SK-N-SH treated with all-trans-retinoic acid at 6 μM for 48 hours (cell line): ENCODE measurements around the gene ACTN3.

Source experiments
- ATAC-seq: fragments of 200-7000 bp; cut with Tn5 transposase; 3 replicates; pipeline ENCODE4 v1.9.1; 2020; ENCODE audit warnings: mild to moderate bottlenecking, moderate library complexity
- ARNTL ChIP-seq: fragments of 450-650 bp; formaldehyde crosslinking; IDR thresholded peaks from 2 replicates; pipeline ENCODE4 v1.5.0; 2020; ENCODE audit warnings: low read depth, mild to moderate bottlenecking, moderate library complexity, borderline replicate concordance
- BACH2 ChIP-seq: fragments of 250-450 bp; sonication (Bioruptor Pico); IDR thresholded peaks from 2 replicates; pipeline ENCODE4 v1.9.0; 2021; ENCODE audit warnings: mild to moderate bottlenecking, borderline replicate concordance
- CREB5 ChIP-seq: fragments of 250-450 bp; sonication (Bioruptor Pico); IDR thresholded peaks from 2 replicates; pipeline ENCODE4 v1.5.1; 2020; ENCODE audit warnings: low read depth, mild to moderate bottlenecking, moderate library complexity
- CSDC2 ChIP-seq: fragments of 250-450 bp; sonication (Bioruptor Pico); IDR thresholded peaks from 2 replicates; pipeline ENCODE4 v1.5.0; 2020; ENCODE audit warnings: mild to moderate bottlenecking, moderate library complexity
- ESRRG ChIP-seq: fragments of 250-450 bp; sonication (Bioruptor Pico); IDR thresholded peaks from 2 replicates; pipeline ENCODE4 v1.6.1; 2021; ENCODE audit warnings: mild to moderate bottlenecking
- ISL1 ChIP-seq: fragments of 250-450 bp; sonication (Bioruptor Pico); IDR thresholded peaks from 2 replicates; pipeline ENCODE4 v2.1.2; 2022; ENCODE audit warnings: mild to moderate bottlenecking, moderate library complexity
- PATZ1 ChIP-seq: fragments of 250-450 bp; sonication (Bioruptor Pico); IDR thresholded peaks from 2 replicates; pipeline ENCODE4 v1.8.0; 2020; ENCODE audit warnings: mild to moderate bottlenecking, moderate library complexity, borderline replicate concordance
- POU6F1 ChIP-seq: fragments of 250-450 bp; sonication (Bioruptor Pico); IDR thresholded peaks from 2 replicates; pipeline ENCODE4 v1.8.0; 2021; ENCODE audit warnings: low read depth, mild to moderate bottlenecking, moderate library complexity, borderline replicate concordance
- PPARA ChIP-seq: fragments of 250-450 bp; sonication (Bioruptor Pico); IDR thresholded peaks from 2 replicates; pipeline ENCODE4 v1.5.0; 2020; ENCODE audit warnings: mild to moderate bottlenecking, borderline replicate concordance
- RARB ChIP-seq: fragments of 250-450 bp; sonication (Bioruptor Pico); IDR thresholded peaks from 2 replicates; pipeline ENCODE4 v1.8.0; 2021; ENCODE audit warnings: mild to moderate bottlenecking, moderate library complexity
- SNAI2 ChIP-seq: fragments of 250-450 bp; sonication (Bioruptor Pico); IDR thresholded peaks from 2 replicates; pipeline ENCODE4 v1.5.0; 2020; ENCODE audit warnings: mild to moderate bottlenecking, moderate library complexity
- TCF4 ChIP-seq: fragments of 250-450 bp; sonication (Bioruptor Pico); IDR thresholded peaks from 2 replicates; pipeline ENCODE4 v1.8.0; 2021; ENCODE audit warnings: mild to moderate bottlenecking, moderate library complexity, borderline replicate concordance
- TOX ChIP-seq: fragments of 250-450 bp; sonication (Bioruptor Pico); IDR thresholded peaks from 2 replicates; pipeline ENCODE4 v1.8.0; 2021; ENCODE audit warnings: mild to moderate bottlenecking, moderate library complexity, borderline replicate concordance
- TSHZ2 ChIP-seq: fragments of 250-450 bp; sonication (Bioruptor Pico); IDR thresholded peaks from 2 replicates; pipeline ENCODE4 v1.5.0; 2020; ENCODE audit warnings: mild to moderate bottlenecking, moderate library complexity
- ZC3H10 ChIP-seq: fragments of 250-450 bp; sonication (Bioruptor Pico); IDR thresholded peaks from 2 replicates; pipeline ENCODE4 v1.5.1; 2021; ENCODE audit warnings: mild to moderate bottlenecking, moderate library complexity
- ZFP3 ChIP-seq: fragments of 250-450 bp; sonication (Bioruptor Pico); IDR thresholded peaks from 2 replicates; pipeline ENCODE4 v1.5.0; 2020; ENCODE audit warnings: mild to moderate bottlenecking, moderate library complexity
- ZFP30 ChIP-seq: fragments of 450-650 bp; formaldehyde crosslinking; IDR thresholded peaks from 2 replicates; pipeline ENCODE4 v1.5.0; 2022; ENCODE audit warnings: mild to moderate bottlenecking, moderate library complexity
- ZNF565 ChIP-seq: fragments of 450-650 bp; formaldehyde crosslinking; conservative IDR thresholded peaks from 2 replicates; pipeline ENCODE4 v1.5.0; 2020; ENCODE audit warnings: low read depth, mild to moderate bottlenecking, moderate library complexity
- ZNF70 ChIP-seq: fragments of 450-650 bp; formaldehyde crosslinking; IDR thresholded peaks from 2 replicates; pipeline ENCODE4 v1.5.0; 2020; ENCODE audit warnings: mild to moderate bottlenecking, moderate library complexity
- ZNF8 ChIP-seq: fragments of 450-650 bp; formaldehyde crosslinking; IDR thresholded peaks from 2 replicates; pipeline ENCODE4 v1.5.0; 2020; ENCODE audit warnings: mild to moderate bottlenecking, moderate library complexity

ACTN3 gene

GRCh38 chr11:66595245-66595904, 48.7 kb downstream of the ACTN3 start (continued):
- TF ChIP-seq RARB (CRISPR knock-in tag): no peak
- no peak for TF ChIP-seq ZNF565 (CRISPR knock-in tag)

- no peak for TF ChIP-seq TCF4 (CRISPR knock-in tag)
- TF ChIP-seq RARB (CRISPR knock-in tag): no peak
- no peak for TF ChIP-seq ESRRG (CRISPR knock-in tag)
- TF ChIP-seq ZC3H10 (CRISPR knock-in tag): no peak
- no peak for TF ChIP-seq SNAI2 (CRISPR knock-in tag)
- no peak for TF ChIP-seq BACH2 (CRISPR knock-in tag)
- no peak for TF ChIP-seq POU6F1 (CRISPR knock-in tag)
- no peak for TF ChIP-seq ARNTL
- TF ChIP-seq PATZ1 (CRISPR knock-in tag): no peak
- TF ChIP-seq ZFP30 (CRISPR knock-in tag): no peak
- no peak for ATAC-seq
Measured at GRCh38 chr11:66598993-66599392, 52.3 kb downstream of the ACTN3 start.

- no peak for TF ChIP-seq ZC3H10 (CRISPR knock-in tag)
- TF ChIP-seq ZNF565 (CRISPR knock-in tag): no peak
- no peak for TF ChIP-seq SNAI2 (CRISPR knock-in tag)
- no peak for TF ChIP-seq TCF4 (CRISPR knock-in tag)
- TF ChIP-seq POU6F1 (CRISPR knock-in tag): no peak
- no peak for TF ChIP-seq ARNTL
- TF ChIP-seq ZNF8 (CRISPR knock-in tag): no peak
- no peak for TF ChIP-seq ZFP3 (CRISPR knock-in tag)
- TF ChIP-seq TSHZ2 (CRISPR knock-in tag): no peak
- no peak for TF ChIP-seq ZNF70
- no peak for TF ChIP-seq ESRRG (CRISPR knock-in tag)
- no peak for TF ChIP-seq CREB5
- no peak for TF ChIP-seq RARB (CRISPR knock-in tag)
- TF ChIP-seq CSDC2 (CRISPR knock-in tag): no peak
- TF ChIP-seq ISL1 (CRISPR knock-in tag): no peak
- no peak for TF ChIP-seq BACH2 (CRISPR knock-in tag)
- no peak for TF ChIP-seq TOX (CRISPR knock-in tag)
- no peak for TF ChIP-seq PPARA (CRISPR knock-in tag)
- no peak for ATAC-seq
Measured at GRCh38 chr11:66600219-66600618, 53.5 kb downstream of the ACTN3 start.
